Uterus (tissue), 2 donors: ENCODE data around the gene SS18.

Experiments used
- CTCF ChIP-seq, 4 experiments: fragments of 200-600 bp in 2 of 4; fragments of 450-650 bp in 2 of 4; sonication (generic) in 2 of 4; IDR thresholded peaks; one replicate each; pipeline ENCODE4 v1.5.1; 2016 to 2019; ENCODE audit warnings: antibody characterized with exemption in 4 of 4, mild to moderate bottlenecking in 2 of 4, moderate library complexity in 1 of 4
- POLR2A ChIP-seq, 2 donors: fragments of 450-650 bp; IDR thresholded peaks; one replicate each; pipeline ENCODE4 v1.6.1; 2016; ENCODE audit warnings: antibody characterized with exemption in 2 of 2, mild to moderate bottlenecking in 1 of 2, moderate library complexity in 1 of 2

GRCh38 chr18:26071020-26071419 is 19.4 kb downstream of the SS18 start:
- no peak for TF ChIP-seq CTCF (IDR thresholded peaks at IDR 0.05)
- TF ChIP-seq POLR2A (IDR thresholded peaks at IDR 0.05): no peak
